GM19463 (cell line): ENCODE data around the gene ZNF580.

ENCODE experiments used
- ATAC-seq: cut with Tn5 transposase; IDR thresholded peaks from one replicate; pipeline ENCODE4 v1.9.1; 2021; ENCODE audit warnings: mild to moderate bottlenecking, moderate library complexity; ENCODE audit not compliant: unreplicated experiment

ZNF580 gene

DNA sequence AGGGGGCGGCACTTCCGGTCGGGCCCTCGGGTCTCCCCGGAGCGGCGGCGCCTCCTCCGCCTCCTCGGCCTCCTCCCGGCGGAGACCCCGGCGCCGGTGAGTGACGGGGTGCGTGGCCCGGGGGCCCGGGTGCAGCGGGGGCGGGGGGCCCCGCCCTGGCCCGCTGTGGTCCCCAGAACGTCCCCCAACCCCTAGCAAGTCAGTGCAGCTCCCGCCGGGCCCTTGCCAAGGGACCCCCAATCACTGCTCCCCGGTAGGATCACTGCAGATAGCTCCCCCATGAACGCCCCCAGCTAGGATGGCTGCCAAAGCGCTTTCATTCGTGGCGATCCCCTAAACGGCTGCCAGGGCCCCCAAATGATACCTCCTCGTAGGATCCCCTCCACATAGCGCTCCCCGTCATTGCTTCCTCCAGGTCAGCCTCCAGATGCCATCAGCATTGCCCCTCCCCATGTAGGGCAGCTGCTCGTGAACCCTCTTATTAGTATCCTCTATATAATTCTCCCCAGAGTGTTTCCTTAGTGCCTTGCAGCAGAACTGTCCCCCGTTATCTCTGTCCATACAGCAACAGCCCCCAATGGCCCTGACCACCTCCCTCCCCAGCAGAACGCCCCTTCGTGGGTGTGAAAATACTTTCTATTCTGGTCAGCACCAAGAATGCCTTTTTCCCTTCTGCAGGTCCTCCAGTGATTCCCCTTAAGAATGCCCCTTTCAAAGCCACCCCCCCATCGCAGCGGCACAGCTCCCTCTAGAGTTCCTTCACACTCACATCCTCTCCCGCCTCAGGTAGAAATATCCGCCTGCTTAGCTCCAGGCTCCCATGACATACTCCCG lies 34.9 kb upstream of the ZNF580 start, which contains the start of gene ZNF865:
Gene ZNF865 (plus strand): TSS at position 11 of the 834 bp plus-strand sequence. CDS start 7,972 bp downstream, outside the sequence.
- ATAC-seq = peak; percentile 33

DNA sequence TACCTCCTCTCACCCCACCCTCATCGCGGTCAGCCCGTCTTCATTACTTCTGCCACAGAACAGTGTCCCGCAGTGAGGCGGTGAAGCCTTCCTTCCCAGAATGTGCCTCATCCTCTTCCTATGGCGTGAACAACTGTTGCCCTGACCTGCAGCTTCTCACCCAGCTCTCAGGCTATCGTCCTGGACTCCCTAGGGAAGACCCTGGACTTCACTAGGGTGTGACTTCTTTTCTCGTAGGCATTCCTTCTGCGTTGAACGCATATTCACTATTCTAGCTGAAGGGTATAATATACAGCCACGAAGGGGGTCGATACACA lies 34.4 kb upstream of the ZNF580 start:
- ATAC-seq = no peak

DNA sequence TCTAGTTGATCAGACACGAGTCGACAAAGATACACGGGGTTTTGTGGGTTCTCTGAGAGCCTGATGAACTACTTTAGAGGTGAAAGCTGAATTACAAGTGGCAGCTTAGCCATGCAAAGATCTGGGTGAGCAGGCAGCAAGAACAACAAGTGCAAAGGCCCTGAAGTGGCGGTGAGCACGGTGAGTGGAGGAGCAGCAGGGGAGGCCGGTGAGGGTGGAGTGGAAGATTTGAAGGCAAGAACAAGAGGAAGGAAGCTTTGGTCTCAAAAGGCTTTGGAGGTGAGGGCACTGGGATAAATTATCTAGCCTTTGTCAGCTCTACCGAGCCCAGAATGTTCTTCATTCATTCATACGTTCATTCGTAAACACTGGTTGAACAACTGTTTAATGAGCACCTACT lies 34.0 kb upstream of the ZNF580 start:
- no peak for ATAC-seq

DNA sequence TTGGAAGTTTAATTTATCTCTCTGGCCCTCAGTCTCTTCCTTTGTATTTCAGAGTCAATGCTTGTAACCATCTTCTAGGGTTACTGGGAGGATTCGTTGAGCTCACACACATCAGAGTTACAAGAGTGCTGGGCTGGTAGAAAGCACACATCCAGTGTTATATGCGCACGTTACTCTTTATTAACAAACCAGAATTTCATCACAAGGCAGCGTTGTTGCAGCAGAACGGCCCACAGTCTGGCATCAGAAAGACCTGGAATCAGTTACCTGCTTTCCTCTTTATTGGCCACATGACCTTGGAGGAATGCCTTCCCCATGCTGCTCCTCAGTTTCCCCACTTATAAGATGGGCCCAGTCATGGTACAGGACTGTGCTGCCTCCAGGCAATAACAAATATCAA lies 31.5 kb upstream of the ZNF580 start:
- ATAC-seq = no peak

DNA sequence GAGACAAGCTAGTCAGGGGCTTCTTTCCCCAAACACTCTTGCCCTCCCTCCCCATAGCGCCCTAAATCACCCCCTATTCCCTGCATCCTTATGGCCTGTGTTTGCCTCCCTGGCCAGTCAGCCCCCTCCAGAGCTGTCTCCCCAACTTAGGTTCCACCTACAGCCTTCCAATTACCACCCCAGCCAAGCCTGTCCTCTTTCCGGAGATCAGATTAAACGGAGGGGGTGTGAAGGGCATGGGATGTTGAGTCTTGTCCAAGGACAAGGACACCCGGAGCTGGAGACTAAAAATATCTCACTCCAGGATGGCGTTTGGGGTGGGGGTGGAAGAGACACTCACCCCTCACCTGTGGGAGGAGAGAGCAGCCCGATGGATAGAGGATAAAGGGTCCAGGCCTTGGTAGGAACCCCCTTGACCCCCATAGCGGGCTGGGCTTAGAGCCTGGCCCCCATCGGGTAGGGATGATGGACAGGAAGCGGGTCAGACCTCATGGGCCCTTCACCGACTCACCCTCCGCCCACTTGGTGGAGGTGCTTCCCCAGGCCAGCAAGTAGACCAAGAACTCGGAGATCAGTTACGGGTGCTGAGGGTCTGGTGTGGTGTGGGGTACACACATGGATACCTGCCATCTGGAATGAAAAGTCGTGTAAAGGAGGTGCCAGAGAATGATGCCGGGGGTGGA lies 29.4 kb upstream of the ZNF580 start:
- ATAC-seq = no peak

DNA sequence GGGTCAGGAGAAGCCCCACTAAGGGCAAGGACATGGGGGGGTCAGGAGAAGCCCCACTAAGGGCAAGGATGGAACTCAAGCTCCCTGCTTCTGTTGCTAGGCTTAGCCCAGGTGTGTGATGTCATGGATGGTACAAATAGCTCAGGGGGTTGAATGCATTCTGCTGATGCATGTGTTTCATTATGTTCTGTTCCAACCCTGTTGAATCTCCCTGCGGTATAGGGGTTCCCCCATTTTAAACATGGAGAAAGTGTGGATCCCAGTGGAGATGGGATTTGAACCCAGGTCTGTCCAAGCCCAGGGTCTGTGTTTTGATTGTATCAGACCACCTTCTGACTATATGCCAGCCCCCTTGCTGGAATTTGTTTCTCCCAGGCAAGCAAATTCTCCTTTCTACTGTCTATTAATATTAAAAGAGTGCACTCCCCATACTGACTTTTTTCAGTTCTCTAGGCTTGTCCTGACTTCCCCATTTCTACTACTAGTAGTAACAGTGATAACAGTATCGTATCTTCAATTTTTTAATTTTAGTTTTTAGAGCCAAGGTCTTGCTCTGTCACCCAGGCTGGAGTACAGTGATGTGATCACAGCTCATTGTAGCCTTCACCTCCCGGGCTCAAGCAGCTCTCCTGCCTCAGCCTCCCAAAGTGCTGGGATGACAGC lies 28.7 kb upstream of the ZNF580 start:
- ATAC-seq = no peak

DNA sequence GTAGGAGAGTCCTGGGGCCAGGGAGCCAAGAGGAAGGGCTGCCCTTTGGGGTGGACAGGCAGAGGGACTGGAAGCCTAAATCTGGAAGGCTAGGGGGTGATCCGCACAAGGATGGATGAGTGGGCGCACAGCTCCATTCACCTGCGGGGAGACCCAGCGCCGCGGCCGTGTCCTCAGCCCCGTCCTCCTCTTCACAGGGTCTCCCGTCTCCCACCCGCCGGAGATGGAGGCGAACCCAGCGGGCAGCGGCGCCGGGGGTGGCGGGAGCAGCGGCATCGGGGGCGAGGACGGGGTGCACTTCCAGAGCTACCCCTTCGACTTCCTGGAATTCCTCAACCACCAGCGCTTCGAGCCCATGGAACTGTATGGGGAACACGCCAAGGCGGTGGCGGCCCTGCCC lies 27.4 kb upstream of the ZNF580 start:
- ATAC-seq = no peak

DNA sequence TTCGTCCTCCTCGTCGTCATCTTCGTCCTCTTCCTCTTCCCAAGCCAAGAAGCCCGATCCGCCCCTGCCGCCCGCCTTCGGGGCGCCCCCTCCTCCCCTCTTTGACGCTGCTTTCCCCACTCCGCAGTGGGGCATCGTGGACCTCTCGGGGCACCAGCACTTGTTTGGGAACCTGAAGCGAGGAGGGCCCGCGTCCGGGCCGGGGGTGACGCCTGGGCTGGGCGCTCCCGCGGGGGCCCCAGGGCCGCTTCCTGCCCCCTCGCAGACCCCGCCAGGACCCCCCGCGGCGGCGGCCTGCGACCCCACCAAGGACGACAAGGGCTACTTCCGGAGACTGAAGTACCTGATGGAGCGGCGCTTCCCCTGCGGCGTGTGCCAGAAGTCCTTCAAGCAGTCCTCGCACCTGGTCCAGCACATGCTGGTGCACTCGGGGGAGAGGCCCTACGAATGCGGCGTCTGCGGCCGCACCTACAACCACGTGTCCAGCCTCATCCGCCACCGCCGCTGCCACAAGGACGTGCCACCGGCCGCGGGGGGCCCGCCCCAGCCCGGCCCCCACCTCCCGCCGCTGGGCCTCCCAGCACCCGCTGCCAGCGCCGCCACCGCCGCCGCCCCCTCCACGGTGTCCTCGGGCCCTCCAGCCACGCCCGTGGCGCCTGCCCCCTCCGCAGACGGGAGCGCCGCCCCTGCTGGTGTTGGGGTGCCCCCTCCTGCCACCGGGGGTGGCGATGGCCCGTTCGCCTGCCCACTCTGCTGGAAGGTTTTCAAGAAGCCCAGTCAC lies 26.7 kb upstream of the ZNF580 start:
- ATAC-seq = no peak

DNA sequence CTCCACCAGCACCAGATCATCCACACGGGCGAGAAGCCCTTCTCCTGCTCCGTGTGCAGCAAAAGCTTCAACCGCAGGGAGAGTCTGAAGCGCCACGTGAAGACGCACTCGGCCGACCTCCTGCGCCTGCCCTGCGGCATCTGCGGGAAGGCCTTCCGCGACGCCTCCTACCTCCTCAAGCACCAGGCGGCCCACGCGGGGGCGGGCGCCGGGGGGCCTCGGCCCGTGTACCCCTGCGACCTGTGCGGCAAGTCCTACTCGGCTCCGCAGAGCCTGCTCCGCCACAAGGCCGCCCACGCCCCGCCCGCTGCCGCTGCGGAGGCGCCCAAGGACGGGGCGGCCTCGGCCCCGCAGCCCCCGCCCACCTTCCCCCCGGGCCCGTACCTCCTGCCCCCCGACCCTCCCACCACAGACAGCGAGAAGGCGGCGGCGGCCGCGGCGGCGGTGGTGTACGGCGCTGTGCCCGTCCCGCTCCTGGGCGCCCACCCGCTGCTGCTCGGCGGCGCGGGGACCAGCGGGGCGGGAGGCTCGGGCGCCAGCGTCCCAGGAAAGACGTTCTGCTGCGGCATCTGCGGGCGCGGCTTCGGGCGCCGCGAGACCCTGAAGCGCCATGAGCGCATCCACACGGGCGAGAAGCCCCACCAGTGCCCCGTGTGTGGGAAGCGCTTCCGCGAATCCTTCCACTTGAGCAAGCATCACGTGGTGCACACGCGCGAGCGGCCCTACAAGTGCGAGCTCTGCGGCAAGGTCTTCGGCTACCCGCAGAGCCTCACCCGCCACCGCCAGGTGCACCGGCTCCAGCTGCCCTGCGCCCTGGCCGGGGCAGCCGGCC lies 25.9 kb upstream of the ZNF580 start:
- ATAC-seq = no peak

DNA sequence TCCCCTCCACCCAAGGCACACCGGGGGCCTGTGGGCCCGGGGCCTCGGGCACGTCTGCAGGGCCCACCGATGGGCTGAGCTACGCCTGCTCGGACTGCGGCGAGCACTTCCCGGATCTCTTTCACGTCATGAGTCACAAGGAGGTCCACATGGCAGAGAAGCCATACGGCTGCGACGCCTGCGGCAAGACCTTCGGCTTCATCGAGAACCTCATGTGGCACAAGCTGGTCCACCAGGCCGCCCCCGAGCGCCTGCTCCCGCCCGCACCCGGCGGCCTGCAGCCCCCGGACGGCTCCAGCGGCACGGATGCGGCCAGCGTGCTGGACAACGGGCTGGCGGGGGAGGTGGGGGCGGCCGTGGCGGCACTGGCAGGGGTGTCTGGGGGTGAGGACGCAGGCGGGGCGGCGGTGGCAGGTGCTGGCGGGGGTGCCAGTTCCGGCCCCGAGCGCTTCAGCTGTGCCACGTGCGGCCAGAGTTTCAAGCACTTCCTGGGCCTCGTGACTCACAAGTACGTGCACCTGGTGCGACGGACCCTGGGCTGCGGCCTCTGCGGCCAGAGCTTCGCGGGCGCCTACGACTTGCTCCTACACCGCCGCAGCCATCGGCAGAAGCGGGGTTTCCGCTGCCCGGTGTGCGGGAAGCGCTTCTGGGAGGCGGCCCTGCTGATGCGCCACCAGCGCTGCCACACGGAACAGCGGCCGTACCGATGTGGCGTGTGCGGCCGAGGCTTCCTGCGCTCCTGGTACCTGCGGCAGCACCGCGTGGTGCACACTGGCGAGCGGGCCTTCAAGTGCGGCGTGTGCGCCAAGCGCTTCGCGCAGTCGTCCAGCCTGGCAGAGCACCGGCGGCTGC lies 25.0 kb upstream of the ZNF580 start:
- ATAC-seq = no peak

DNA sequence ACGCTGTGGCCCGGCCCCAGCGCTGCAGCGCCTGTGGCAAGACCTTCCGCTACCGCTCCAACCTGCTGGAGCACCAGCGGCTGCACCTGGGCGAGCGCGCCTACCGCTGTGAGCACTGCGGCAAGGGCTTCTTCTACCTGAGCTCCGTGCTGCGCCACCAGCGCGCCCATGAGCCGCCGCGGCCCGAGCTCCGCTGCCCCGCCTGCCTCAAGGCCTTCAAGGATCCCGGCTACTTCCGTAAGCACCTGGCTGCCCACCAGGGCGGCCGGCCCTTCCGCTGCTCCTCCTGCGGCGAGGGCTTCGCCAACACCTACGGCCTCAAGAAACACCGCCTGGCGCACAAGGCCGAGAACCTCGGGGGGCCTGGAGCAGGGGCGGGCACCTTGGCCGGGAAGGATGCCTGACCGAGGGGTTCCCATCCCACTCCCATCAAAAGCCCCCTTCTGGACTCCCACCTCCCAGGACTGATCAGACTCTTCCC lies 24.4 kb upstream of the ZNF580 start:
- ATAC-seq = no peak

DNA sequence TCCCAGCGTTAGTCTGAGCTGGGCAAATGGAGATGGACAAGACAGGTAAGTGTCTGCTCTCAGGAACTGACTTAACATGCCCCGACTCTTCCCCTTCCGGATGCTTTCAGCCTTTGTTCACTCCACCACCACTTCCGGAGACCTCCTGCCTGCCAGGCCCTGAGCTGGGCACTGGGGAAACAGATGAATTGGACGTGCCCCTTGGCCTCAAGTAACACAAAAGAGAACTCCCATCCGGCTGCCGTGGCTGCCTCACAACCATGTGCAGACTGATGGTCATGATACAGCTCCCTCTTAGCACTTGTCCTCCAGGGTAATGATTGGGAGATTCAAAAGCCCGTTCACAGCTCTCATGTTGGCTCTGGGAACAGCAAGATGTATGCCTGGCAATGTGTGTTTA lies 23.4 kb upstream of the ZNF580 start:
- no peak for ATAC-seq

DNA sequence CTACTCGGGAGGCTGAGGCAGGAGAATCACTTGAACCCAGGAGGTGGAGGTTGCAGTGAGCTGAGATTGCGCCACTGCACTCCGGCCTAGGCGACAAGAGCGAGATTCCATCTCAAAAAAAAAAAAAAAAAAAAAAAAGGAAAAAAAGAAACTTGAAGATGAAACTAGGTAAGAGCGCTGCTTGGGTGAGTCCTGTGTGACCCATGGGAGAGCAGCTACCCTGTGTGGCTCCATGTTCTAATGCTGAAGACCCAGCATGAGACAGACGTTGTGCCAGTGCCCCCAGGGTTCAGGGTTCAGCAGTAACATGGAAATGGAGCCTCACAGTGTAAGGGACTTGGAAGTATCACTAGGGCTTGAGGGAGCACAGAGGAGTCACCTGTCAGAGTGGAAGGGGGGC lies 22.4 kb upstream of the ZNF580 start:
- ATAC-seq = no peak

DNA sequence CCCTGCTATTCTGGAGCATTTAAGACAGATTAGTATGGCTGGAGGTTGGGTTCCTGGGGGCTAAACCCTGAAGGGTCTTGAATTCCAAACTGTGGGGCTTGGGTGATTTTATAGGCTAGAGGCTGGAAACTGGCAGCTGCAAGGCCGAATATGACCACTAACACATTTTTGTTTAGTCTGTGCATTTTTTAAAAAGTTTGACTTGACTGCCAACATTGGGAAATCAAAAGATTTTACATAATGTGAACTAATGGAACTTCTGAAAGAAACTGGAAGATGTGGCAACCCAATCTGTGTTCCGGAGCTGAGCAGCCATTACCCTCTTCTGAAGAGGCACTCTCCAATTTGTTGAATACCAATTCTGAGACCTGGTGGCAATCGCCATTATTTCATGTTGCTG lies 21.5 kb upstream of the ZNF580 start:
- no peak for ATAC-seq

DNA sequence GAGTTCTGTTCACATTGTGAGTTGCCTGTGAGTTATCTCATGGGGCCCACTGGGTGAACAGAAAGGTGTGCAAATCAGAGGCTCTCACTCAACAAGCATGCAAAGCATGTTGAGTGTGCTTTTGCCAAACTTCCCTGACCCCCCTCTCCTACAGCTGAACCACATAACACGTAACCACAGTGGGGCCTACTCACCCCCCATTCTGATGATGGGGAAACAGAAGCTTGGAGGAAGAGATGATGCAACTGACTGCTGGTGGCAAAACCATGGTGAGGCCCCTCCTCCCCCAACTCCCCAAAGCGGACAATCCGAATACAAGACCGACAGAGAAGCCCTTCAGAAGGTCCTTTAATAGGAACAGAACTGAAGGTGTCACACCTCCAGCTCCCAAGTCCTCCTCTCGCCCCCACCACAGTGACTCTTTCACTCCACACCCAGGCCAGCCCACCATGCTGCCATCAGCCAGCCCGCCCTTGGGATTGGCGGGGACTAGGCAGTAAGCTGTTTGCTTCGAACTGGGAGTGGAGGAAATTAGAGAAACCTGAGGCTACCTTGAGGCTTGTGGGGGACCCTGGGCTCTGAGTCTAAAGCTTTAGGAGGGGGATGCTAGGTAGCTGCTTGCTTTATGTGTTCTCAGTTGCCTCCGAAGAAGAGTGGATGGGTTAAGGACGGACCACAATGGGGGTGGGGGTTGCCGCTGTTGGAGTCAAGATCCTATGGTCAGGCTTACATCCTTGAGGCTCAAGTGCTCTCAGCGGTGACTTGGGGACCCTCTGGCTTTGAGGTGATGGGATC lies 20.2 kb upstream of the ZNF580 start:
- no peak for ATAC-seq

DNA sequence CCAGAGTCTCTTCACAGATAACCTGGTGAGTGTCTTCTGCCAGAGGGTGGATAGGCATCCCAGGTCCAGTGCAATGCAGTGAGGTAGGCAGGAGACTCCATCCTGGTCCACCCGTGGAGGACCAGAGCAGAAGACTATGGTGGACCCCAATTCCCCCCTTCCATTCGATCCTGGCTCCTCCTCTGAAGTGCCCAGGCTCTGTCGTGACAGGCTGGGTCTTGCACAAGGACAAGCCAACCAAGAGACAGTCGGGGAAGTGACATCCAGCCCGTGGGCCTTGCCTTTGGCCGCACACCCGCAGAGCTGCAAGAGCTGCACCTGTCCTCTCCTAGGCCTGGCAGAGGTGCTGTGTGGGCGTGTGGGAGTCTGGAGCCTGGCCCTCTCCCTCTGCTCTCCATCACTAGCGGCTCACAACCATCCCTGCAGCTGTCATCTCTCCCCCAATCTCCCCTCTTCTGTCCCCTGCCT lies 19.6 kb upstream of the ZNF580 start:
- no peak for ATAC-seq

DNA sequence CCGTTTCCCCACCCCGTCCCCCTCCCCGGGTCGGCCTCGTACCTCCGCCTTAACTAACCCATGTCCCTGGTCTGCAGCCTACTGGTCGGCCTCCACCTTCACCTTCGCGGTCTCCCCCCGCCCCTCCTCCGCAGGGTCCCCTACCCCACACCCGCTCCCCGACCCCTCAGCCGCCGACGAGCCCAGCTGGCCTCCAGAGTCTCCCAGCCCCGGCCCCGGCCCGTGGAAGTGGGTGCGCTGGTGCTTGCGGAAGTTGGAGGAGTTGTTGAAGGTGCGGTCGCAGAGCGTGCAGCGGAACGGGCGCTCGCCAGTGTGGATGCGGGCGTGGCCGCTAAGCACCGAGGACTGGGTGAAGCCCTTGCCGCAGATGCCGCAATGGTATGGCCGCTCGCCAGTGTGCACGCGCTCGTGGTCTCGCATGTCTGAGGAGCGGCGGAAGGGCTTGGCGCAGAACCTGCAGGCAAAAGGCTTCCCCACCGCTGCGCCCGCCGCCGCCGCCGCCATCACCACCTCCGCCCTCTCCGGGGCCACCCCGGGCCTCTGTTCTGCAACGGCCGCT lies 19.1 kb upstream of the ZNF580 start:
- ATAC-seq = no peak
